Measurements from ENCODE around the gene TENT5A. TPM values are rescaled to one million over a fixed set of nuclear protein-coding genes. Genes with fewer than 3 reads are reported as not detected.

The TENT5A gene
- total RNA-seq, 1 experiment from 2014 or later = 2.0 TPM

- Histone ChIP-seq H3K4me3 (no peak overlapping the region), H3K9me2 (ENCODE audit: insufficient read depth) (no peaks in the 10 kb centered on the region), H3K4me1 (replicated peaks; ENCODE audit: insufficient read depth) (no peaks in the 10 kb centered on the region), H3K36me3 (ENCODE audit: low read depth) (no peaks in the 10 kb centered on the region), H3K9me3 (ENCODE audit: insufficient read depth, low read depth) (no peaks in the 10 kb centered on the region), H4K20me1 (ENCODE audit: insufficient read depth) (no peaks in the 10 kb centered on the region), H3K79me2 (ENCODE audit: low read depth) (no peaks in the 10 kb centered on the region), H3K4me2 (no peak overlapping the region), H3F3A (ENCODE audit: insufficient read depth, low read depth) (no peaks in the 10 kb centered on the region), H2AFZ (no peak overlapping the region), H3K27ac (no peak overlapping the region), H3K27me3 (ENCODE audit: insufficient read depth, low read depth) (no peaks in the 10 kb centered on the region)
- TF ChIP-seq EZH2 (IDR thresholded peaks at IDR 0.05; ENCODE audit: low read depth) = no peak
- TF ChIP-seq, protein P1, sequence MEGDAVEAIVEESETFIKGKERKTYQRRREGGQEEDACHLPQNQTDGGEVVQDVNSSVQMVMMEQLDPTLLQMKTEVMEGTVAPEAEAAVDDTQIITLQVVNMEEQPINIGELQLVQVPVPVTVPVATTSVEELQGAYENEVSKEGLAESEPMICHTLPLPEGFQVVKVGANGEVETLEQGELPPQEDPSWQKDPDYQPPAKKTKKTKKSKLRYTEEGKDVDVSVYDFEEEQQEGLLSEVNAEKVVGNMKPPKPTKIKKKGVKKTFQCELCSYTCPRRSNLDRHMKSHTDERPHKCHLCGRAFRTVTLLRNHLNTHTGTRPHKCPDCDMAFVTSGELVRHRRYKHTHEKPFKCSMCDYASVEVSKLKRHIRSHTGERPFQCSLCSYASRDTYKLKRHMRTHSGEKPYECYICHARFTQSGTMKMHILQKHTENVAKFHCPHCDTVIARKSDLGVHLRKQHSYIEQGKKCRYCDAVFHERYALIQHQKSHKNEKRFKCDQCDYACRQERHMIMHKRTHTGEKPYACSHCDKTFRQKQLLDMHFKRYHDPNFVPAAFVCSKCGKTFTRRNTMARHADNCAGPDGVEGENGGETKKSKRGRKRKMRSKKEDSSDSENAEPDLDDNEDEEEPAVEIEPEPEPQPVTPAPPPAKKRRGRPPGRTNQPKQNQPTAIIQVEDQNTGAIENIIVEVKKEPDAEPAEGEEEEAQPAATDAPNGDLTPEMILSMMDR (conservative IDR thresholded peaks at IDR 0.05) = no peak
- DNase-seq = no peak
- ChIA-PET CTCF (no interaction called here), POLR2A (ENCODE audit: unreplicated experiment) (no interaction called here)
- BruUV-seq (replicated peaks) = no TSS peak
- intact Hi-C loops (cut with micrococcal nuclease; ENCODE audit: unreplicated experiment) = no loop called here
Observed at GRCh38 chr6:81799323-81799722, 46.8 kb upstream of the TENT5A start.

DNA sequence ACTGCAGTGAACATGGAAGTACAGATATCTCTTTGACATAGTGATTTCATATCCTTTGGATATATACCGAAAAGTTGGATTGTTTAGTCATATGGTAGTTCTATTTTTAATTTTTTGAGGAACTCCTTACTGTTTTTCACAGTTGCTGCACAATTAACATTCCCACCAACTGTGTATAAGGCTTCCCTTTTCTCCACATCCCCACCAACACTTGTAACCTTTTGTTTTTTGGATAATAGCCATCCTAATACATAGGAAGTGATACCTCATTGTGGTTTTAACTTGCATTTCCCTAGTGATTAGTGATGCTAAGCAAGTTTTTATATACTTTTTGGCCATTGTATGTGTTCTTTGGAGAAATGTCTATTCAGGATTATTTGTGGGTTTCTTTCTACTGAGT, 45.1 kb upstream of the TENT5A start:
- no TSS peak for BruUV-seq (replicated peaks)
- CTCF ChIA-PET = no interaction called here

GRCh38 chr6:81795890-81796289, 43.4 kb upstream of the TENT5A start:
- no peaks in the 10 kb centered on the region for H3F3A ChIP-seq (ENCODE audit: insufficient read depth, low read depth)
- DNase-seq = no peak
- no peaks in the 10 kb centered on the region for H3K36me3 ChIP-seq (ENCODE audit: low read depth)
- H3K4me3 ChIP-seq = no peak overlapping the region
- no peaks in the 10 kb centered on the region for H4K20me1 ChIP-seq (ENCODE audit: insufficient read depth)
- no TSS peak for BruUV-seq (replicated peaks)
- ChIA-PET CTCF (no interaction called here), POLR2A (ENCODE audit: unreplicated experiment) (no interaction called here)
- H3K4me1 ChIP-seq (replicated peaks; ENCODE audit: insufficient read depth) = no peaks in the 10 kb centered on the region
- no peaks in the 10 kb centered on the region for H3K27me3 ChIP-seq (ENCODE audit: insufficient read depth, low read depth)
- no peak overlapping the region for H3K4me2 ChIP-seq
- no peaks in the 10 kb centered on the region for H3K9me3 ChIP-seq (ENCODE audit: insufficient read depth, low read depth)
- intact Hi-C loops (cut with micrococcal nuclease; ENCODE audit: unreplicated experiment) = no loop called here
- no peaks in the 10 kb centered on the region for H3K79me2 ChIP-seq (ENCODE audit: low read depth)
- TF ChIP-seq, protein P1 (conservative IDR thresholded peaks at IDR 0.05) = no peak
- TF ChIP-seq EZH2 (IDR thresholded peaks at IDR 0.05; ENCODE audit: low read depth) = no peak
- no peak overlapping the region for H2AFZ ChIP-seq
- H3K9me2 ChIP-seq (ENCODE audit: insufficient read depth) = no peaks in the 10 kb centered on the region
- no peak overlapping the region for H3K27ac ChIP-seq

More for the DNA sequence above, 45.1 kb upstream of the TENT5A start:
- H4K20me1 ChIP-seq (ENCODE audit: insufficient read depth) = no peaks in the 10 kb centered on the region
- H3K36me3 ChIP-seq (ENCODE audit: low read depth) = no peaks in the 10 kb centered on the region
- intact Hi-C loops (cut with micrococcal nuclease; ENCODE audit: unreplicated experiment) = no loop called here
- H3K27ac ChIP-seq = no peak overlapping the region
- no peak overlapping the region for H3K4me2 ChIP-seq
- H3K79me2 ChIP-seq (ENCODE audit: low read depth) = no peaks in the 10 kb centered on the region
- no peak for TF ChIP-seq EZH2 (IDR thresholded peaks at IDR 0.05; ENCODE audit: low read depth)
- TF ChIP-seq, protein P1 (conservative IDR thresholded peaks at IDR 0.05) = no peak
- H3K4me1 ChIP-seq (replicated peaks; ENCODE audit: insufficient read depth) = no peaks in the 10 kb centered on the region
- H3K9me3 ChIP-seq (ENCODE audit: insufficient read depth, low read depth) = no peaks in the 10 kb centered on the region
- H3K27me3 ChIP-seq (ENCODE audit: insufficient read depth, low read depth) = no peaks in the 10 kb centered on the region
- no peak overlapping the region for H2AFZ ChIP-seq
- no peaks in the 10 kb centered on the region for H3F3A ChIP-seq (ENCODE audit: insufficient read depth, low read depth)
- no peak for DNase-seq
- POLR2A ChIA-PET (ENCODE audit: unreplicated experiment) = no interaction called here
- no peaks in the 10 kb centered on the region for H3K9me2 ChIP-seq (ENCODE audit: insufficient read depth)
- no peak overlapping the region for H3K4me3 ChIP-seq

Measured in PC-9 (cell line).